Heart left ventricle (tissue), 13 donors: ENCODE results near the gene TRAPPC12.

Source experiments
- CTCF ChIP-seq, 12 donors: fragments of 200-600 bp; sonication (generic) in 4 of 12; IDR thresholded peaks; one replicate each; pipeline versions ENCODE4 v1.5.0 to v1.8.0; 2018 to 2022; ENCODE audit warnings: antibody characterized with exemption in 12 of 12, mild to moderate bottlenecking in 5 of 12
- POLR2A ChIP-seq, 2 donors: fragments of 450-650 bp; IDR thresholded peaks; one replicate each; pipeline ENCODE4 v1.6.1; 2017; ENCODE audit warnings: antibody characterized with exemption in 2 of 2, mild to moderate bottlenecking in 2 of 2, moderate library complexity in 2 of 2
- donor health status: ischemic (EF 13 %, LVEDD 7.1; RV severe dilation, severe dysfunction).
- donor health status: DM: no; HTN: yes; CAD: no.
- donor health status: DM: no; HTN: no; CAD: no.
- donor health status: ischemic (EF 25% LVEDD 6.9; RV normal size, moderate dysfunction).
- donor health status: ischemic (EF 25% LVEDD 5.7; RV mildly dilated, moderate dysfunction).
- donor health status: ischemic (EF 35%, LVEDD 5.7; RV mildly dilated, moderate dysfunction).
- donor health status: nonischemic (EF 11% LVEDD 7.7; RV severe dilation, severe dysfunction).
- donor health status: DM: yes; HTN: yes; CAD: no.
- donor health status: PGD.
- donor health status: ischemic (EF 29% LVEDD 5.4; RV normal size, mild dysfunction).
- donor health status: nonischemic (EF 23%, LVEDD 6.1; RV moderate dilation, normal function).

- TF ChIP-seq POLR2A (IDR thresholded peaks at IDR 0.05) = no peak
- no peak for TF ChIP-seq CTCF (IDR thresholded peaks at IDR 0.05)
Measured at GRCh38 chr2:3466966-3467365, 87.5 kb downstream of the TRAPPC12 start.
